IMR-90 (cell line): ENCODE measurements around the gene FNDC3A. TPM values are rescaled to one million over a fixed set of nuclear protein-coding genes. Genes with fewer than 3 reads are reported as not detected.

ENCODE experiments used
- ATAC-seq: fragments of 200-7000 bp; cut with Tn5 transposase; 2 replicates; pipeline ENCODE4 v1.9.1; 2020; ENCODE audit warnings: low read depth, mild to moderate bottlenecking, moderate library complexity
- BruUV-seq: library from RNA; stranded (reverse); fragments of 400-500 nt; replicated peaks from 2 replicates; lab custom pipeline; 2021; lab: Mats Ljungman, UMichigan
- CTCF ChIA-PET: fragments of 300-600 bp; formaldehyde crosslinking; extraction: SDS; loops from one replicate; lab custom pipeline; 2021; ENCODE audit warnings: antibody characterized with exemption; lab: Yijun Ruan, JAX
- POLR2A ChIA-PET: fragments of 300-600 bp; sonication (Branson Sonifier 250); formaldehyde crosslinking; loops from one replicate; lab custom pipeline; 2022; ENCODE audit warnings: antibody characterized with exemption; ENCODE audit not compliant: unreplicated experiment; lab: Charles Lee
- DNase-seq: peaks from one replicate; pipeline ENCODE4 v3.0.0; 2013
- H2AFZ ChIP-seq: replicated peaks from 2 replicates; pipeline ENCODE3; 2013; ENCODE audit warnings: low read length, mild to moderate bottlenecking; ENCODE audit not compliant: poor library complexity
- H2AK5ac ChIP-seq: 2 replicates; pipeline ENCODE4 v1.6.1; 2013; ENCODE audit warnings: low read depth, low read length, inconsistent platforms
- H2AK9ac ChIP-seq: replicated peaks from 2 replicates; pipeline ENCODE3; 2013; ENCODE audit warnings: mild to moderate bottlenecking, low read depth, low read length, moderate library complexity; ENCODE audit not compliant: poor library complexity
- H2BK120ac ChIP-seq: 2 replicates; pipeline ENCODE4 v1.6.1; 2013; ENCODE audit warnings: low read depth, low read length, inconsistent platforms
- H2BK15ac ChIP-seq: 3 replicates; pipeline ENCODE4 v1.6.1; 2013; ENCODE audit warnings: low read depth, low read length, inconsistent platforms
- H2BK20ac ChIP-seq: 2 replicates; pipeline ENCODE4 v1.6.1; 2013; ENCODE audit warnings: low read depth, mild to moderate bottlenecking, inconsistent platforms, low read length, moderate library complexity
- H2BK5ac ChIP-seq: 2 replicates; pipeline ENCODE4 v1.6.1; 2013; ENCODE audit warnings: mild to moderate bottlenecking, low read depth, low read length, inconsistent platforms; ENCODE audit not compliant: poor library complexity, severe bottlenecking
- H3K14ac ChIP-seq: replicated peaks from 2 replicates; pipeline ENCODE4 v1.6.1; 2013; ENCODE audit warnings: low read depth, low read length, inconsistent platforms
- H3K18ac ChIP-seq: 2 replicates; pipeline ENCODE4 v1.6.1; 2013; ENCODE audit warnings: low read depth, low read length, control low read depth
- H3K23ac ChIP-seq: 2 replicates; pipeline ENCODE4 v1.6.1; 2013; ENCODE audit warnings: low read depth, low read length, inconsistent platforms
- H3K27ac ChIP-seq: 2 replicates; pipeline ENCODE4 v1.5.1; 2013; ENCODE audit warnings: mild to moderate bottlenecking, control low read depth, low read length; ENCODE audit not compliant: insufficient read depth
- H3K27me3 ChIP-seq: 2 replicates; pipeline ENCODE4 v1.6.1; 2013; ENCODE audit warnings: low read length; ENCODE audit not compliant: control insufficient read depth, insufficient read depth
- H3K36me3 ChIP-seq: 2 replicates; pipeline ENCODE4 v1.6.1; 2013; ENCODE audit warnings: low read length, mixed read lengths; ENCODE audit not compliant: control insufficient read depth, insufficient read depth
- H3K4ac ChIP-seq: 2 replicates; pipeline ENCODE4 v1.6.1; 2013; ENCODE audit warnings: low read depth, low read length, inconsistent platforms
- H3K4me1 ChIP-seq: 2 replicates; pipeline ENCODE4 v1.6.1; 2013; ENCODE audit warnings: low read length, mixed read lengths; ENCODE audit not compliant: control insufficient read depth, insufficient read depth
- H3K4me2 ChIP-seq: 2 replicates; pipeline ENCODE4 v1.6.1; 2013; ENCODE audit warnings: low read depth, mild to moderate bottlenecking, control low read depth, low read length, moderate library complexity
- H3K4me3 ChIP-seq: 2 replicates; pipeline ENCODE4 v1.5.1; 2013; ENCODE audit warnings: low read depth, mild to moderate bottlenecking, control low read depth, low read length, moderate library complexity; ENCODE audit not compliant: insufficient read depth
- H3K56ac ChIP-seq: 2 replicates; pipeline ENCODE4 v1.6.1; 2013; ENCODE audit warnings: low read length, inconsistent platforms; ENCODE audit not compliant: insufficient read depth; ENCODE audit errors: extremely low read depth
- H3K79me1 ChIP-seq, 2 experiments: 2 replicates each; pipeline ENCODE4 v1.6.1; 2013; ENCODE audit warnings: low read length in 2 of 2, inconsistent platforms in 1 of 2, low read depth in 1 of 2
- H3K9ac ChIP-seq: 2 replicates; pipeline ENCODE4 v1.6.1; 2013; ENCODE audit warnings: low read depth, low read length, control low read depth
- H3K9me1 ChIP-seq: 2 replicates; pipeline ENCODE4 v1.6.1; 2013; ENCODE audit warnings: low read length, inconsistent platforms; ENCODE audit not compliant: insufficient read depth
- H3K9me3 ChIP-seq: 2 replicates; pipeline ENCODE4 v1.6.1; 2013; ENCODE audit warnings: low read length; ENCODE audit not compliant: control insufficient read depth, insufficient read depth
- H4K20me1 ChIP-seq: 2 replicates; pipeline ENCODE4 v1.6.1; 2013; ENCODE audit warnings: low read length, inconsistent platforms; ENCODE audit not compliant: insufficient read depth
- H4K5ac ChIP-seq: 2 replicates; pipeline ENCODE4 v1.6.1; 2013; ENCODE audit warnings: mild to moderate bottlenecking, low read depth, low read length, control low read depth
- H4K8ac ChIP-seq, 2 experiments: 2 replicates each; pipeline ENCODE4 v1.6.1; 2013; ENCODE audit warnings: low read depth in 2 of 2, low read length in 2 of 2, control low read depth in 1 of 2, inconsistent platforms in 1 of 2
- H4K91ac ChIP-seq: 2 replicates; pipeline ENCODE4 v1.6.1; 2013; ENCODE audit warnings: low read depth, low read length, inconsistent platforms; ENCODE audit not compliant: insufficient read depth
- BHLHE40 ChIP-seq: fragments of 150-350 bp; IDR thresholded peaks from 2 replicates; pipeline ENCODE4 v1.6.1; 2016; ENCODE audit warnings: mild to moderate bottlenecking, low read depth, low read length
- CEBPB ChIP-seq: IDR thresholded peaks from 2 replicates; pipeline ENCODE4 v1.6.1; 2012; ENCODE audit warnings: low read depth, low read length, improper control_type of control experiment
- CHD1 ChIP-seq: IDR thresholded peaks from 2 replicates; pipeline ENCODE4 v1.6.1; 2012; ENCODE audit warnings: low read depth, low read length, improper control_type of control experiment
- CTCF ChIP-seq: conservative IDR thresholded peaks from 2 replicates; pipeline ENCODE4 v1.5.1; 2012; ENCODE audit warnings: mild to moderate bottlenecking, low read depth, low read length, improper control_type of control experiment
- FOS ChIP-seq: fragments of 150-350 bp; IDR thresholded peaks from 2 replicates; pipeline ENCODE4 v1.6.1; 2016; ENCODE audit warnings: low read depth, low read length
- MAFK ChIP-seq: IDR thresholded peaks from 2 replicates; pipeline ENCODE4 v1.6.1; 2012; ENCODE audit warnings: low read depth, low read length, improper control_type of control experiment
- MAZ ChIP-seq: IDR thresholded peaks from 2 replicates; pipeline ENCODE4 v1.6.1; 2012; ENCODE audit warnings: low read depth, mild to moderate bottlenecking, low read length, improper control_type of control experiment, moderate library complexity, borderline replicate concordance
- MXI1 ChIP-seq: IDR thresholded peaks from 2 replicates; pipeline ENCODE4 v1.6.1; 2012; ENCODE audit warnings: low read depth, mild to moderate bottlenecking, low read length, moderate library complexity, borderline replicate concordance
- NFE2L2 ChIP-seq: fragments of 150-350 bp; IDR thresholded peaks from 2 replicates; pipeline ENCODE4 v1.6.1; 2016; ENCODE audit warnings: low read depth, mild to moderate bottlenecking, low read length
- POLR2A ChIP-seq: IDR thresholded peaks from 2 replicates; pipeline ENCODE4 v1.6.1; 2012; ENCODE audit warnings: mild to moderate bottlenecking, low read depth, low read length
- RAD21 ChIP-seq: IDR thresholded peaks from 2 replicates; pipeline ENCODE4 v1.6.1; 2012; ENCODE audit warnings: low read length, improper control_type of control experiment
- RCOR1 ChIP-seq: IDR thresholded peaks from 2 replicates; pipeline ENCODE4 v1.6.1; 2012; ENCODE audit warnings: mild to moderate bottlenecking, low read length, improper control_type of control experiment; ENCODE audit not compliant: insufficient replicate concordance
- RFX5 ChIP-seq: IDR thresholded peaks from 2 replicates; pipeline ENCODE4 v1.8.0; 2012; ENCODE audit warnings: low read depth, mild to moderate bottlenecking, low read length, moderate library complexity
- SMC3 ChIP-seq: fragments of 150-350 bp; IDR thresholded peaks from 2 replicates; pipeline ENCODE4 v1.6.1; 2016; ENCODE audit warnings: low read depth, mild to moderate bottlenecking, antibody characterized with exemption, low read length, moderate library complexity
- WGBS, 2 experiments: methylation state at CpG; one replicate each; pipeline versions ENCODE4 v1.1.5 to v1.1.7; 2013; ENCODE audit warnings: missing lambda C conversion rate in 2 of 2; ENCODE audit not compliant: insufficient read length in 1 of 2; ENCODE audit errors: extremely low coverage in 2 of 2; 5-methylcytosine and 5-hydroxymethylcytosine counted together
- dilution Hi-C: fragments of 300-500 bp; cut with HindIII; formaldehyde crosslinking; loops from one replicate; pipeline ENCODE4 v1.14.3; 2018; ENCODE audit warnings: low sequenced_read_pairs; ENCODE audit not compliant: unreplicated experiment
- in situ Hi-C: fragments of 300-500 bp; cut with MboI; formaldehyde crosslinking; loops from 3 replicates; pipeline ENCODE4 v1.14.3; 2019; ENCODE audit warnings: low sequenced_read_pairs, inconsistent platforms, mixed read lengths
- intact Hi-C: fragments of 100-400 bp; cut with micrococcal nuclease; formaldehyde crosslinking; loops from 2 replicates; pipeline ENCODE4 v1.10.0; 2022
- polyA plus RNA-seq, 3 experiments: library from polyadenylated mRNA; depleted of rRNA; stranded (reverse); fragments of >200 nt; gene quantifications; 2 replicates each; pipeline ENCODE4 v1.2.3, GENCODE V29; 2012; ENCODE audit warnings: low replicate concordance in 1 of 3
- total RNA-seq: library from RNA; depleted of rRNA; stranded (reverse); fragments of >200 nt; gene quantifications from 2 replicates; pipeline ENCODE4 v1.2.3, GENCODE V29; 2012
- TF ChIP-seq, protein P1 (sequence below): fragments of 150-350 bp; IDR thresholded peaks from 2 replicates; pipeline ENCODE4 v1.6.1; 2016; ENCODE audit warnings: low read depth, mild to moderate bottlenecking, low read length, moderate library complexity, borderline replicate concordance
- TF ChIP-seq, protein P2 (sequence below): fragments of 150-350 bp; IDR thresholded peaks from 2 replicates; pipeline ENCODE4 v1.6.1; 2017; ENCODE audit warnings: mild to moderate bottlenecking, antibody characterized with exemption, low read length, low read depth

The FNDC3A gene
- total and polyA plus RNA-seq, 2 of the 4 experiments (the other 2 are of a cell fraction): 29.2 to 60.4 TPM

DNA sequence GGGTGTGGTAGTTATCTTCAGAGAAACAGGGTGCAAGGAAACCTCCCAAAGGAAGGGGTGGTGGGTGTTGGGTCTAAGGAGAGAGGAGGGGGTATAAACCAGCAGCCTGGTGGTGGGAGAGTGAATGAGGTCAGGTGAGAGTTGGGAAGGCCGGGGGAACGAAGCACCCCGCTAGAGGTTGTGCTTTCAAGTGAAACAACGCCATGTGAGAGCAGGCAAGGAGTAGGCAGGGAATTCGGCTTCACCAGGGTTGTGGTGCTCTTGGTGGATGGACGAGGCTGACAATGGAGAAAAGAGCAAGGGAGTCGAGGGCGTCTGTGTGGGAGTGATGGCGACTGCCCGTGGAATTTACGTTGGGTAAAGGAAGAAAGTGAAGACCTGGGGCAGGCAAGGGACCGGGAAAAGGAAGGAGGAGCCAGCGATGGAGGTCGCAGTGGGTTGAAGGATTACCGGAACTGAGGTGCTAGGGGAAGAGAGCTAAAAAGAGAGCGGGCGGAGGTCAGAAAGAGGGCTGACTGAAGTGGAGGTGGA, 242.3 kb downstream of the FNDC3A start:
- peak overlapping the region; percentile 44 for H2AFZ ChIP-seq
- peaks cover 61% of the 10 kb centered on the region for H3K27me3 ChIP-seq
- dilution Hi-C loops (no loop called here), intact Hi-C loops (no loop called here), in situ Hi-C loops (no loop called here)
- no peaks in the 10 kb centered on the region for H3K4me1 ChIP-seq
- H3K9me1 ChIP-seq: no peaks in the 10 kb centered on the region
- DNase-seq: no peak
- H2AK5ac ChIP-seq: no peak overlapping the region
- H3K79me1 ChIP-seq: no peaks in the 10 kb centered on the region
- no peak overlapping the region for H2AK9ac ChIP-seq
- H3K18ac ChIP-seq: no peak overlapping the region
- no peak overlapping the region for H3K4ac ChIP-seq
- no peak overlapping the region for H3K14ac ChIP-seq
- no peak overlapping the region for H2BK20ac ChIP-seq
- POLR2A ChIA-PET: no interaction called here
- no peak overlapping the region for H4K8ac ChIP-seq
- 19% methylated on average over 15 of the region's 17 CpGs; no CpG with 5 or more reads in 1 of the 2 experiments for WGBS, 2 experiments
- H4K91ac ChIP-seq: no peak overlapping the region
- H3K27ac ChIP-seq: no peak overlapping the region
- no peaks in the 10 kb centered on the region for H3K36me3 ChIP-seq
- CTCF ChIA-PET: no interaction called here
- 0 out of 2 replicates have a peak, but pooled peaks cover 3% of the 10 kb centered on the region for H4K20me1 ChIP-seq
- H3K56ac ChIP-seq: no peak overlapping the region
- H3K4me2 ChIP-seq: no peak overlapping the region
- no peak overlapping the region for H3K9ac ChIP-seq
- TF ChIP-seq BHLHE40 (no peak), CEBPB (no peak), RFX5 (no peak), CHD1 (no peak), MAZ (no peak), NFE2L2 (no peak), FOS (no peak), SMC3 (no peak), CTCF (no peak), MXI1 (no peak), POLR2A (no peak), MAFK (no peak), RCOR1 (no peak), RAD21 (no peak)
- TF ChIP-seq, protein P1, sequence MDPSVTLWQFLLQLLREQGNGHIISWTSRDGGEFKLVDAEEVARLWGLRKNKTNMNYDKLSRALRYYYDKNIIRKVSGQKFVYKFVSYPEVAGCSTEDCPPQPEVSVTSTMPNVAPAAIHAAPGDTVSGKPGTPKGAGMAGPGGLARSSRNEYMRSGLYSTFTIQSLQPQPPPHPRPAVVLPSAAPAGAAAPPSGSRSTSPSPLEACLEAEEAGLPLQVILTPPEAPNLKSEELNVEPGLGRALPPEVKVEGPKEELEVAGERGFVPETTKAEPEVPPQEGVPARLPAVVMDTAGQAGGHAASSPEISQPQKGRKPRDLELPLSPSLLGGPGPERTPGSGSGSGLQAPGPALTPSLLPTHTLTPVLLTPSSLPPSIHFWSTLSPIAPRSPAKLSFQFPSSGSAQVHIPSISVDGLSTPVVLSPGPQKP: no peak
- TF ChIP-seq, protein P2, sequence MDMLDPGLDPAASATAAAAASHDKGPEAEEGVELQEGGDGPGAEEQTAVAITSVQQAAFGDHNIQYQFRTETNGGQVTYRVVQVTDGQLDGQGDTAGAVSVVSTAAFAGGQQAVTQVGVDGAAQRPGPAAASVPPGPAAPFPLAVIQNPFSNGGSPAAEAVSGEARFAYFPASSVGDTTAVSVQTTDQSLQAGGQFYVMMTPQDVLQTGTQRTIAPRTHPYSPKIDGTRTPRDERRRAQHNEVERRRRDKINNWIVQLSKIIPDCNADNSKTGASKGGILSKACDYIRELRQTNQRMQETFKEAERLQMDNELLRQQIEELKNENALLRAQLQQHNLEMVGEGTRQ: no peak
- no peak overlapping the region for H2BK15ac ChIP-seq
- H2BK5ac ChIP-seq: no peak overlapping the region
- no TSS peak for BruUV-seq
- peaks cover 12% of the 10 kb centered on the region for H3K9me3 ChIP-seq
- H3K4me3 ChIP-seq: no peak overlapping the region
- H4K5ac ChIP-seq: no peak overlapping the region
- ATAC-seq: no peak
- no peak overlapping the region for H2BK120ac ChIP-seq
- H3K23ac ChIP-seq: peak overlapping the region; percentile 3; the same call in 1 of the 2 replicates
